DOHH2 (cell line): ENCODE data around the gene EFNA5.

ENCODE experiments used
- H3F3A ChIP-seq: fragments of 200-600 bp; sonication (generic), shearing (Covaris generic); 2 replicates; pipeline ENCODE4 v1.6.0; 2016; ENCODE audit warnings: antibody characterized with exemption, mild to moderate bottlenecking; ENCODE audit not compliant: control insufficient read depth, insufficient read depth
- H3K27ac ChIP-seq: fragments of 200-600 bp; sonication (generic); 2 replicates; pipeline ENCODE4 v1.5.1; 2014; ENCODE audit warnings: low read depth, mild to moderate bottlenecking, low read length, moderate library complexity
- H3K27me3 ChIP-seq: fragments of 200-600 bp; sonication (generic); 2 replicates; pipeline ENCODE4 v1.6.1; 2014; ENCODE audit warnings: mild to moderate bottlenecking, low read length, mixed read lengths; ENCODE audit not compliant: control insufficient read depth
- H3K36me3 ChIP-seq: fragments of 200-600 bp; sonication (generic); 2 replicates; pipeline ENCODE4 v1.6.1; 2014; ENCODE audit warnings: mild to moderate bottlenecking, low read length, moderate library complexity, mixed read lengths; ENCODE audit not compliant: control insufficient read depth
- H3K4me1 ChIP-seq: fragments of 200-600 bp; sonication (generic); 2 replicates; pipeline ENCODE4 v1.6.1; 2014; ENCODE audit warnings: mild to moderate bottlenecking, low read length, mixed read lengths; ENCODE audit not compliant: control insufficient read depth
- H3K4me2 ChIP-seq: fragments of 200-600 bp; sonication (generic); 2 replicates; pipeline ENCODE4 v1.6.0; 2014; ENCODE audit warnings: mild to moderate bottlenecking, low read length, moderate library complexity
- H3K4me3 ChIP-seq: fragments of 200-600 bp; sonication (generic); 2 replicates; pipeline ENCODE4 v1.5.1; 2014; ENCODE audit warnings: mild to moderate bottlenecking, low read length, mixed read lengths
- H3K79me2 ChIP-seq: fragments of 200-600 bp; sonication (generic); 2 replicates; pipeline ENCODE4 v1.6.1; 2014; ENCODE audit warnings: mild to moderate bottlenecking, low read length, mixed read lengths; ENCODE audit not compliant: control insufficient read depth
- H3K9me2 ChIP-seq: fragments of 200-600 bp; sonication (generic); replicated peaks from 2 replicates; pipeline ENCODE4 v1.6.1; 2014; ENCODE audit warnings: mild to moderate bottlenecking, low read length, mixed read lengths; ENCODE audit not compliant: control insufficient read depth
- H3K9me3 ChIP-seq: fragments of 200-600 bp; sonication (generic); 2 replicates; pipeline ENCODE4 v1.6.1; 2014; ENCODE audit warnings: antibody characterized with exemption, low read length, mixed read lengths; ENCODE audit not compliant: control insufficient read depth, insufficient read depth
- H4K20me1 ChIP-seq: fragments of 200-600 bp; sonication (generic); 2 replicates; pipeline ENCODE4 v1.6.0; 2014; ENCODE audit warnings: low read depth, mild to moderate bottlenecking, antibody characterized with exemption, low read length, moderate library complexity; ENCODE audit not compliant: control insufficient read depth, insufficient read depth
- CTCF ChIP-seq: fragments of 200-600 bp; sonication (generic); IDR thresholded peaks from one replicate; pipeline ENCODE4 v1.5.1; 2014; ENCODE audit warnings: antibody characterized with exemption, mild to moderate bottlenecking, low read depth, low read length; ENCODE audit not compliant: poor library complexity, severe bottlenecking
- EZH2phosphoT487 ChIP-seq: fragments of 200-600 bp; sonication (generic); IDR thresholded peaks from 2 replicates; pipeline ENCODE4 v1.6.1; 2017; ENCODE audit warnings: borderline replicate concordance, mild to moderate bottlenecking, antibody characterized with exemption, low read length, moderate library complexity, mixed read lengths

EFNA5 gene

GRCh38 chr5:107442452-107442851 is 228.3 kb downstream of the EFNA5 start:
- Histone ChIP-seq H4K20me1 (no peaks in the 10 kb centered on the region), H3K4me2 (no peak overlapping the region), H3K36me3 (no peaks in the 10 kb centered on the region), H3K79me2 (no peaks in the 10 kb centered on the region), H3K9me2 (no peaks in the 10 kb centered on the region), H3K4me1 (no peaks in the 10 kb centered on the region), H3K27me3 (0 out of 2 replicates have a peak, but pooled peaks cover 2% of the 10 kb centered on the region), H3K9me3 (no peaks in the 10 kb centered on the region), H3K27ac (no peak overlapping the region), H3F3A (no peaks in the 10 kb centered on the region), H3K4me3 (no peak overlapping the region)
- TF ChIP-seq EZH2phosphoT487 (no peak), CTCF (no peak)

- H3K4me3 ChIP-seq, result no peak overlapping the region
- no peak overlapping the region for H3K27ac ChIP-seq
- H3K27me3 ChIP-seq, result 0 out of 2 replicates have a peak, but pooled peaks cover 2% of the 10 kb centered on the region
- no peaks in the 10 kb centered on the region for H3K9me2 ChIP-seq
- no peaks in the 10 kb centered on the region for H4K20me1 ChIP-seq
- no peak for TF ChIP-seq CTCF
- TF ChIP-seq EZH2phosphoT487, result no peak
- H3K9me3 ChIP-seq, result no peaks in the 10 kb centered on the region
- no peaks in the 10 kb centered on the region for H3K4me1 ChIP-seq
- H3K4me2 ChIP-seq, result no peak overlapping the region
- no peaks in the 10 kb centered on the region for H3K79me2 ChIP-seq
- H3K36me3 ChIP-seq, result no peaks in the 10 kb centered on the region
- no peaks in the 10 kb centered on the region for H3F3A ChIP-seq
Measured at GRCh38 chr5:107439832-107440231, 230.9 kb downstream of the EFNA5 start.

GRCh38 chr5:107437986-107438510 is 232.7 kb downstream of the EFNA5 start:
- no peaks in the 10 kb centered on the region for H3F3A ChIP-seq
- H3K9me3 ChIP-seq, result no peaks in the 10 kb centered on the region
- no peak overlapping the region for H3K4me2 ChIP-seq
- no peaks in the 10 kb centered on the region for H3K36me3 ChIP-seq
- no peaks in the 10 kb centered on the region for H3K79me2 ChIP-seq
- no peaks in the 10 kb centered on the region for H4K20me1 ChIP-seq
- H3K4me1 ChIP-seq, result no peaks in the 10 kb centered on the region
- no peak for TF ChIP-seq CTCF
- no peak for TF ChIP-seq EZH2phosphoT487
- 0 out of 2 replicates have a peak, but pooled peaks cover 2% of the 10 kb centered on the region for H3K27me3 ChIP-seq
- no peaks in the 10 kb centered on the region for H3K9me2 ChIP-seq
- H3K4me3 ChIP-seq, result no peak overlapping the region
- no peak overlapping the region for H3K27ac ChIP-seq
